SH-SY5Y (cell line): ENCODE data around the gene CCS.

Experiments used
- GATA2 ChIP-seq: IDR thresholded peaks from 2 replicates; pipeline ENCODE4 v1.6.1; 2011; ENCODE audit warnings: mild to moderate bottlenecking, low read depth, low read length
- GATA3 ChIP-seq: IDR thresholded peaks from 2 replicates; pipeline ENCODE4 v1.6.1; 2011; ENCODE audit warnings: low read depth, mild to moderate bottlenecking, low read length, moderate library complexity

GRCh38 chr11:66591175-66591574 lies 1.8 kb upstream of the CCS start:
- TF ChIP-seq GATA2: no peak
- no peak for TF ChIP-seq GATA3
